Smooth muscle cell (in vitro differentiated cells): ENCODE results near the gene GAMT. TPM values are rescaled to one million over a fixed set of nuclear protein-coding genes. Genes with fewer than 3 reads are reported as not detected.

Experiments
- DNase-seq: peaks from one replicate; lab custom pipeline; 2025; ENCODE audit not compliant: unreplicated experiment; lab: John Stamatoyannopoulos, UW
- H2AFZ ChIP-seq: fragments of 200-600 bp; sonication (generic); 2 replicates; pipeline ENCODE4 v1.6.0; 2016; ENCODE audit warnings: antibody characterized with exemption, low read depth, mild to moderate bottlenecking
- H3F3A ChIP-seq: fragments of 200-600 bp; sonication (generic); 2 replicates; pipeline ENCODE4 v1.6.0; 2017; ENCODE audit warnings: antibody characterized with exemption, low read depth
- H3K27ac ChIP-seq: fragments of 200-600 bp; sonication (generic); 2 replicates; pipeline ENCODE4 v1.5.1; 2016; ENCODE audit warnings: low read depth, mild to moderate bottlenecking
- H3K27me3 ChIP-seq: fragments of 200-600 bp; sonication (generic); 2 replicates; pipeline ENCODE4 v1.6.1; 2016; ENCODE audit warnings: low read depth, mild to moderate bottlenecking
- H3K36me3 ChIP-seq: fragments of 200-600 bp; sonication (generic); 2 replicates; pipeline ENCODE4 v1.5.1; 2016; ENCODE audit warnings: low read depth
- H3K4me1 ChIP-seq: fragments of 200-600 bp; sonication (generic); 2 replicates; pipeline ENCODE4 v1.5.1; 2016; ENCODE audit warnings: low read depth
- H3K4me2 ChIP-seq: fragments of 200-600 bp; sonication (generic); 2 replicates; pipeline ENCODE4 v1.6.0; 2016; ENCODE audit warnings: mild to moderate bottlenecking
- H3K4me3 ChIP-seq: fragments of 200-600 bp; sonication (generic); 2 replicates; pipeline ENCODE4 v1.5.1; 2016; ENCODE audit warnings: mild to moderate bottlenecking
- H3K79me2 ChIP-seq: fragments of 200-600 bp; sonication (generic); 2 replicates; pipeline ENCODE4 v1.6.0; 2016; ENCODE audit warnings: low read depth, mild to moderate bottlenecking
- H3K9ac ChIP-seq: fragments of 200-600 bp; sonication (generic); 2 replicates; pipeline ENCODE4 v1.6.0; 2016; ENCODE audit warnings: low read depth
- H3K9me3 ChIP-seq: fragments of 200-600 bp; sonication (generic); replicated peaks from 2 replicates; pipeline ENCODE4 v1.5.1; 2016; ENCODE audit warnings: low read depth
- H4K20me1 ChIP-seq: fragments of 200-600 bp; sonication (generic); 2 replicates; pipeline ENCODE4 v1.6.0; 2016; ENCODE audit warnings: low read depth
- CTCF ChIP-seq: fragments of 200-600 bp; sonication (generic); IDR thresholded peaks from 2 replicates; pipeline ENCODE4 v1.5.1; 2017; ENCODE audit warnings: borderline replicate concordance, mild to moderate bottlenecking, antibody characterized with exemption; ENCODE audit not compliant: insufficient read depth, poor library complexity, severe bottlenecking
- WGBS: methylation state at CpG from one replicate; pipeline ENCODE4 v1.1.7; 2016; ENCODE audit warnings: low lambda C conversion rate; 5-methylcytosine and 5-hydroxymethylcytosine counted together
- polyA plus RNA-seq: library from polyadenylated mRNA; unstranded; fragments of >200 nt; fragmentation: Nextera tagmentation; extraction: Ambion mirVana; gene quantifications from 2 replicates; pipeline ENCODE4 v1.2.1, GENCODE V29; 2016
- total RNA-seq: library from RNA; depleted of rRNA; stranded (reverse); fragments of >200 nt; gene quantifications from 2 replicates; pipeline ENCODE4 v1.2.3, GENCODE V29; 2014

The GAMT gene
- total and polyA plus RNA-seq, 2 experiments from 2014 or later = 22.3 to 35.2 TPM

- H3K79me2 ChIP-seq = no peaks in the 10 kb centered on the region
- no peaks in the 10 kb centered on the region for H3K9me3 ChIP-seq
- no peak for DNase-seq
- WGBS = 97% methylated on average over 15 of the region's 15 CpGs
- H3K36me3 ChIP-seq = no peaks in the 10 kb centered on the region
- no peaks in the 10 kb centered on the region for H3K4me1 ChIP-seq
- no peaks in the 10 kb centered on the region for H3K27me3 ChIP-seq
- H4K20me1 ChIP-seq = no peaks in the 10 kb centered on the region
- H2AFZ ChIP-seq = no peak overlapping the region
- no peaks in the 10 kb centered on the region for H3F3A ChIP-seq
- H3K4me3 ChIP-seq = no peak overlapping the region
- H3K4me2 ChIP-seq = no peak overlapping the region
- no peak overlapping the region for H3K27ac ChIP-seq
- H3K9ac ChIP-seq = no peak overlapping the region
- TF ChIP-seq CTCF = no peak
Observed at GRCh38 chr19:1392407-1392806, 8.9 kb downstream of the GAMT start.

GRCh38 chr19:1390890-1391423 lies 10.4 kb downstream of the GAMT start:
- Histone ChIP-seq H3K79me2 (peaks cover 4% of the 10 kb centered on the region), H3K27me3 (no peaks in the 10 kb centered on the region), H3K27ac (no peak overlapping the region), H3K9me3 (no peaks in the 10 kb centered on the region), H3K4me3 (no peak overlapping the region), H3K4me2 (no peak overlapping the region), H3K4me1 (no peaks in the 10 kb centered on the region), H3K36me3 (no peaks in the 10 kb centered on the region), H2AFZ (no peak overlapping the region), H3K9ac (no peak overlapping the region), H3F3A (no peaks in the 10 kb centered on the region), H4K20me1 (no peaks in the 10 kb centered on the region)
- DNase-seq = no peak
- no peak for TF ChIP-seq CTCF
- 97% methylated on average over 42 of the region's 42 CpGs for WGBS

GRCh38 chr19:1389033-1389940 lies 12.1 kb downstream of the GAMT start:
- no peak overlapping the region for H2AFZ ChIP-seq
- no peak overlapping the region for H3K4me2 ChIP-seq
- H3K9ac ChIP-seq = no peak overlapping the region
- DNase-seq = no peak
- no peaks in the 10 kb centered on the region for H3K27me3 ChIP-seq
- no peaks in the 10 kb centered on the region for H3K9me3 ChIP-seq
- no peak for TF ChIP-seq CTCF
- H3F3A ChIP-seq = peaks cover 2% of the 10 kb centered on the region
- H3K79me2 ChIP-seq = peaks cover 20% of the 10 kb centered on the region
- H3K27ac ChIP-seq = no peak overlapping the region
- H4K20me1 ChIP-seq = no peaks in the 10 kb centered on the region
- WGBS = 95% methylated on average over 38 of the region's 39 CpGs
- H3K36me3 ChIP-seq = no peaks in the 10 kb centered on the region
- peaks cover 7% of the 10 kb centered on the region for H3K4me1 ChIP-seq
- H3K4me3 ChIP-seq = no peak overlapping the region

- H3F3A ChIP-seq = peaks cover 4% of the 10 kb centered on the region
- H3K27ac ChIP-seq = no peak overlapping the region
- no peaks in the 10 kb centered on the region for H3K27me3 ChIP-seq
- no peaks in the 10 kb centered on the region for H3K36me3 ChIP-seq
- no peak overlapping the region for H3K4me2 ChIP-seq
- peaks cover 7% of the 10 kb centered on the region for H3K4me1 ChIP-seq
- H4K20me1 ChIP-seq = no peaks in the 10 kb centered on the region
- H3K79me2 ChIP-seq = peaks cover 25% of the 10 kb centered on the region
- H3K4me3 ChIP-seq = no peak overlapping the region
- no peak overlapping the region for H2AFZ ChIP-seq
- WGBS = 100% methylated on average over 17 of the region's 17 CpGs
- no peak for DNase-seq
- no peaks in the 10 kb centered on the region for H3K9me3 ChIP-seq
- H3K9ac ChIP-seq = no peak overlapping the region
- no peak for TF ChIP-seq CTCF
Observed at GRCh38 chr19:1388637-1389026, 12.7 kb downstream of the GAMT start.
